ENCODE results near the gene ALG12. TPM values are rescaled to one million over a fixed set of nuclear protein-coding genes. Genes with fewer than 3 reads are reported as not detected.

Gene ALG12
- total RNA-seq, 2 experiments from 2014 or later, result 11.4 to 11.7 TPM

GRCh38 chr22:49877642-49878041, 40.6 kb downstream of the ALG12 start:
- H3K79me2 ChIP-seq (ENCODE audit: insufficient read depth, low read depth, low read length), result peaks cover 59% of the 10 kb centered on the region; the same call in 1 of the 2 replicates
- ChIA-PET POLR2A (interaction anchor here (0.6 kb wide), 1 partner anchor 99 kb away, joined by 3 read pairs; no protein-coding TSS in a partner anchor), CTCF (ENCODE audit: unreplicated experiment) (no interaction called here)
- intact Hi-C loops (cut with micrococcal nuclease; ENCODE audit: unreplicated experiment), result no loop called here
- BruUV-seq (replicated peaks), result no TSS peak
- no peaks in the 10 kb centered on the region for H3K9me3 ChIP-seq (ENCODE audit: low read length)
- TF ChIP-seq CTCF (conservative IDR thresholded peaks at IDR 0.05; ENCODE audit: low read length) (no peak), EZH2phosphoT487 (IDR thresholded peaks at IDR 0.05; ENCODE audit: borderline replicate concordance, low read depth, low read length) (no peak)
- H3K4me2 ChIP-seq (ENCODE audit: low read length), result no peak overlapping the region
- H4K20me1 ChIP-seq (ENCODE audit: insufficient read depth, low read length), result no peaks in the 10 kb centered on the region
- H2AFZ ChIP-seq (ENCODE audit: low read length), result no peak overlapping the region
- H3K27ac ChIP-seq (ENCODE audit: low read depth, low read length, poor library complexity, severe bottlenecking), result no peak overlapping the region
- H3K4me1 ChIP-seq (ENCODE audit: insufficient read depth, low read length, poor library complexity, severe bottlenecking), result no peaks in the 10 kb centered on the region
- DNase-seq (ENCODE audit: low spot score), result no peak
- H3K36me3 ChIP-seq (ENCODE audit: insufficient read depth, low read length), result peaks cover 37% of the 10 kb centered on the region
- H3K9me2 ChIP-seq (ENCODE audit: insufficient read depth, low read length), result no peaks in the 10 kb centered on the region
- H3K4me3 ChIP-seq (ENCODE audit: low read depth, low read length, poor library complexity, severe bottlenecking), result no peak overlapping the region

- Histone ChIP-seq H3K9me2 (ENCODE audit: insufficient read depth, low read length) (no peaks in the 10 kb centered on the region), H3K36me3 (ENCODE audit: insufficient read depth, low read length) (peaks cover 47% of the 10 kb centered on the region), H3K4me2 (ENCODE audit: low read length) (no peak overlapping the region), H2AFZ (ENCODE audit: low read length) (no peak overlapping the region), H3K4me1 (ENCODE audit: insufficient read depth, low read length, poor library complexity, severe bottlenecking) (no peaks in the 10 kb centered on the region), H3K9me3 (ENCODE audit: low read length) (peaks cover 14% of the 10 kb centered on the region; the same call in 1 of the 2 replicates), H3K27ac (ENCODE audit: low read depth, low read length, poor library complexity, severe bottlenecking) (no peak overlapping the region), H3K4me3 (ENCODE audit: low read depth, low read length, poor library complexity, severe bottlenecking) (no peak overlapping the region), H4K20me1 (ENCODE audit: insufficient read depth, low read length) (no peaks in the 10 kb centered on the region), H3K79me2 (ENCODE audit: insufficient read depth, low read depth, low read length) (peaks cover 70% of the 10 kb centered on the region)
- ChIA-PET POLR2A (interaction anchor here (0.7 kb wide), 1 partner anchor 87 kb away, joined by 4 read pairs; no protein-coding TSS in a partner anchor), CTCF (ENCODE audit: unreplicated experiment) (no interaction called here)
- no peak for TF ChIP-seq EZH2phosphoT487 (IDR thresholded peaks at IDR 0.05; ENCODE audit: borderline replicate concordance, low read depth, low read length)
- DNase-seq (ENCODE audit: low spot score), result no peak
- no TSS peak for BruUV-seq (replicated peaks)
- intact Hi-C loops (cut with micrococcal nuclease; ENCODE audit: unreplicated experiment), result no loop called here
Observed at GRCh38 chr22:49873228-49873940, 44.9 kb downstream of the ALG12 start.

DNA sequence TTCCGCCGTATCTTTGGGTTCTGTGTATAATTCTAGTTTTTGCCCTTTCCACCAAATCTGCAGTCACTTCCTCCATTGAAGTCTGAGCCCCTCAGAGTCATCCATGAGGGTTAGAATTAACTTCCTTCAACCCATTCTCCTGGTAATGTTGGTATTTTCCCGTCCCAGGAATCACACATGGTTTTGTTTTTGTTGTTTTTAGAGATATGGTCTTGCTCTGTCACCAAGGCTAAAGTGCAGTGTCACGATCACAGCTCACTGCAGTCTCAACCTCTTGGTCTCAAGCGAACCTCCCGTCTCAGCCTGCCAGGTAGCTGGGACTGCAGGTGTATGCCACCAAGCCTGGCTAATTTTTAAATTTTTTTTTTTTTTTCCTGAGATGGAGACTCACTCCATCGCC, 45.9 kb downstream of the ALG12 start:
- DNase-seq (ENCODE audit: low spot score), result no peak
- no peaks in the 10 kb centered on the region for H3K9me2 ChIP-seq (ENCODE audit: insufficient read depth, low read length)
- peaks cover 18% of the 10 kb centered on the region; the same call in 1 of the 2 replicates for H3K9me3 ChIP-seq (ENCODE audit: low read length)
- POLR2A ChIA-PET, result interaction anchor here (0.7 kb wide), 1 partner anchor 86 kb away, joined by 4 read pairs; no protein-coding TSS in a partner anchor
- H3K27ac ChIP-seq (ENCODE audit: low read depth, low read length, poor library complexity, severe bottlenecking), result no peak overlapping the region
- peaks cover 76% of the 10 kb centered on the region for H3K79me2 ChIP-seq (ENCODE audit: insufficient read depth, low read depth, low read length)
- no peaks in the 10 kb centered on the region for H4K20me1 ChIP-seq (ENCODE audit: insufficient read depth, low read length)
- CTCF ChIA-PET (ENCODE audit: unreplicated experiment), result no interaction called here
- H3K4me3 ChIP-seq (ENCODE audit: low read depth, low read length, poor library complexity, severe bottlenecking), result no peak overlapping the region
- no peaks in the 10 kb centered on the region for H3K4me1 ChIP-seq (ENCODE audit: insufficient read depth, low read length, poor library complexity, severe bottlenecking)
- no peak for TF ChIP-seq CTCF (conservative IDR thresholded peaks at IDR 0.05; ENCODE audit: low read length)
- no peak for TF ChIP-seq EZH2phosphoT487 (IDR thresholded peaks at IDR 0.05; ENCODE audit: borderline replicate concordance, low read depth, low read length)
- BruUV-seq (replicated peaks), result no TSS peak
- intact Hi-C loops (cut with micrococcal nuclease; ENCODE audit: unreplicated experiment), result no loop called here
- H2AFZ ChIP-seq (ENCODE audit: low read length), result no peak overlapping the region
- H3K36me3 ChIP-seq (ENCODE audit: insufficient read depth, low read length), result peaks cover 47% of the 10 kb centered on the region
- no peak overlapping the region for H3K4me2 ChIP-seq (ENCODE audit: low read length)

Measured in OCI-LY7 (cell line).